SU-DHL-6 (cell line): ENCODE measurements around the gene ST7.

Experiments
- CTCF ChIP-seq: fragments of 200-600 bp; sonication (generic); IDR thresholded peaks from one replicate; pipeline ENCODE4 v1.5.1; 2017; ENCODE audit warnings: antibody characterized with exemption, mild to moderate bottlenecking, low read length, moderate library complexity; ENCODE audit not compliant: insufficient read depth, poor library complexity, severe bottlenecking
- EZH2phosphoT487 ChIP-seq: fragments of 200-600 bp; sonication (generic), shearing (Covaris generic); conservative IDR thresholded peaks from 2 replicates; pipeline ENCODE4 v1.6.1; 2018; ENCODE audit warnings: mild to moderate bottlenecking, antibody characterized with exemption, low read length, moderate library complexity, mixed read lengths

- TF ChIP-seq CTCF (no peak), EZH2phosphoT487 (no peak)
Observed at GRCh38 chr7:117043108-117043825, 90.0 kb downstream of the ST7 start.
